HG02973 (cell line): ENCODE measurements around the gene AKAP8L.
A peak's percentile ranks its signal among the peaks of the same experiment; 100 is the strongest.

Source experiments
- ATAC-seq: cut with Tn5 transposase; IDR thresholded peaks from one replicate; pipeline ENCODE4 v1.9.1; 2021; ENCODE audit warnings: moderate library complexity; ENCODE audit not compliant: unreplicated experiment

AKAP8L gene

GRCh38 chr19:15418579-15419412 lies at the start of gene AKAP8L:
Gene AKAP8L, minus strand, starts transcription at chr19:15418988. Its CDS starts 65 bp downstream, at chr19:15418923.
- ATAC-seq: peak; percentile 83

GRCh38 chr19:15467734-15468214 lies 49.0 kb upstream of the AKAP8L start:
- no peak for ATAC-seq

- peak; percentile 43 for ATAC-seq
Measured at GRCh38 chr19:15466851-15467733, 48.3 kb upstream of the AKAP8L start.

- peak; percentile 39 for ATAC-seq
Measured at GRCh38 chr19:15464394-15465385, 45.9 kb upstream of the AKAP8L start, which contains the start of gene RASAL3. Gene RASAL3, minus strand, starts transcription at chr19:15464544. Its CDS starts 186 bp downstream, at chr19:15464358.

- ATAC-seq: no peak
Measured at GRCh38 chr19:15463861-15464371, 45.1 kb upstream of the AKAP8L start.

- no peak for ATAC-seq
Measured at GRCh38 chr19:15461694-15462093, 42.9 kb upstream of the AKAP8L start.

- no peak for ATAC-seq
Measured at GRCh38 chr19:15457701-15458484, 39.1 kb upstream of the AKAP8L start.

- ATAC-seq: no peak
Measured at GRCh38 chr19:15456871-15457700, 38.3 kb upstream of the AKAP8L start.

GRCh38 chr19:15456441-15456840 lies 37.7 kb upstream of the AKAP8L start:
- ATAC-seq: no peak

- no peak for ATAC-seq
Measured at GRCh38 chr19:15455996-15456395, 37.2 kb upstream of the AKAP8L start.

GRCh38 chr19:15453906-15454860 lies 35.4 kb upstream of the AKAP8L start:
- ATAC-seq: no peak

GRCh38 chr19:15453091-15453578 lies 34.3 kb upstream of the AKAP8L start:
- ATAC-seq: no peak

- no peak for ATAC-seq
Measured at GRCh38 chr19:15452111-15453047, 33.6 kb upstream of the AKAP8L start.

- no peak for ATAC-seq
Measured at GRCh38 chr19:15450528-15450890, 31.7 kb upstream of the AKAP8L start.

- no peak for ATAC-seq
Measured at GRCh38 chr19:15449620-15450527, 31.1 kb upstream of the AKAP8L start, which contains the start of gene WIZ. Gene WIZ, minus strand, starts transcription at chr19:15449956. Its CDS starts 1,649 bp downstream, at chr19:15448307.
